A549 (cell line): ENCODE results near the gene GPR89A.

ENCODE experiments used
- BCL3 ChIP-seq: fragments of >200 bp; sonication (Bioruptor Twin); formaldehyde crosslinking; IDR thresholded peaks from 3 replicates; pipeline ENCODE4 v1.6.1; 2016
- CEBPB ChIP-seq, 2 experiments: fragments of >200 bp in 1 of 2; sonication (Bioruptor Twin) in 1 of 2; formaldehyde crosslinking in 1 of 2; IDR thresholded peaks; 2 replicates each; pipeline ENCODE4 v1.6.1; 2012 to 2016
- CTCF ChIP-seq: fragments of >200 bp; sonication (Bioruptor Twin); formaldehyde crosslinking; IDR thresholded peaks from 3 replicates; pipeline ENCODE4 v1.5.1; 2016
- EP300 ChIP-seq, 2 experiments: fragments of >200 bp; sonication (Bioruptor Twin); formaldehyde crosslinking; IDR thresholded peaks; 2 replicates in 1 of 2; 3 replicates in 1 of 2; pipeline ENCODE4 v1.6.1; 2016 to 2017
- JUN ChIP-seq, 2 experiments: fragments of >200 bp; sonication (Bioruptor Twin); formaldehyde crosslinking; IDR thresholded peaks; 2 replicates in 1 of 2; 3 replicates in 1 of 2; pipeline ENCODE4 v1.6.1; 2016 to 2017
- NR3C1 ChIP-seq: fragments of >200 bp; sonication (Bioruptor Twin); formaldehyde crosslinking; IDR thresholded peaks from 3 replicates; pipeline ENCODE4 v1.6.1; 2017
- POLR2A ChIP-seq: IDR thresholded peaks from 2 replicates; pipeline ENCODE4 v1.6.1; 2012; ENCODE audit warnings: mild to moderate bottlenecking, low read length
- REST ChIP-seq: fragments of 200-600 bp; sonication (generic); IDR thresholded peaks from 2 replicates; pipeline ENCODE4 v1.6.1; 2016; ENCODE audit warnings: antibody characterized with exemption, mild to moderate bottlenecking, moderate library complexity
- RFX5 ChIP-seq: fragments of 450-650 bp; IDR thresholded peaks from 2 replicates; pipeline ENCODE4 v1.7.1; 2014; ENCODE audit warnings: antibody characterized with exemption, mild to moderate bottlenecking, moderate library complexity
- SMC3 ChIP-seq: fragments of >200 bp; sonication (Bioruptor Twin); formaldehyde crosslinking; IDR thresholded peaks from 3 replicates; pipeline ENCODE4 v1.6.1; 2018; ENCODE audit warnings: inconsistent platforms
- TFCP2L1 ChIP-seq: fragments of 250-450 bp; sonication (Bioruptor Pico); IDR thresholded peaks from 2 replicates; pipeline ENCODE4 v1.5.0; 2021; ENCODE audit warnings: mild to moderate bottlenecking

GRCh38 chr1:145601593-145601992 is 6.2 kb upstream of the GPR89A start:
- no peak for TF ChIP-seq EP300 (IDR thresholded peaks at IDR 0.05)
- TF ChIP-seq BCL3: no peak
- no peak for TF ChIP-seq NR3C1
- TF ChIP-seq CTCF: no peak
- no peak for TF ChIP-seq CEBPB (IDR thresholded peaks at IDR 0.05)
- no peak for TF ChIP-seq POLR2A
- no peak for TF ChIP-seq SMC3
- no peak for TF ChIP-seq RFX5
- TF ChIP-seq TFCP2L1 (CRISPR knock-in tag): no peak
- TF ChIP-seq JUN (IDR thresholded peaks at IDR 0.05): no peak
- no peak for TF ChIP-seq REST
